ENCODE data around the gene NTRK1.

DNA sequence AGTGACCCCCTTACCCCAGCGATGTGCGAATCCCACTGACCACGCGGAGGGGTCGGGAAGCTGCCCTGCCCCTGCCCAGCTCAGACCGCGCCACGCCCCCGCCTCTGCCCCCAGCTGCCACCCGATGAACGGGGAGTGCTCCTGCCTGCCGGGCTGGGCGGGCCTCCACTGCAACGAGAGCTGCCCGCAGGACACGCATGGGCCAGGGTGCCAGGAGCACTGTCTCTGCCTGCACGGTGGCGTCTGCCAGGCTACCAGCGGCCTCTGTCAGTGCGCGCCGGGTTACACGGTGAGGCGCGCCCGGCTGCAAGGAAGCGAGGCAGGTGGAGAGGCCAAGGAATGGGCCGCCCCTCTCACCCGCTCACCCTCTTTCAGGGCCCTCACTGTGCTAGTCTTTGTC lies 47.9 kb downstream of the NTRK1 start:
- TF ChIP-seq, protein P1, sequence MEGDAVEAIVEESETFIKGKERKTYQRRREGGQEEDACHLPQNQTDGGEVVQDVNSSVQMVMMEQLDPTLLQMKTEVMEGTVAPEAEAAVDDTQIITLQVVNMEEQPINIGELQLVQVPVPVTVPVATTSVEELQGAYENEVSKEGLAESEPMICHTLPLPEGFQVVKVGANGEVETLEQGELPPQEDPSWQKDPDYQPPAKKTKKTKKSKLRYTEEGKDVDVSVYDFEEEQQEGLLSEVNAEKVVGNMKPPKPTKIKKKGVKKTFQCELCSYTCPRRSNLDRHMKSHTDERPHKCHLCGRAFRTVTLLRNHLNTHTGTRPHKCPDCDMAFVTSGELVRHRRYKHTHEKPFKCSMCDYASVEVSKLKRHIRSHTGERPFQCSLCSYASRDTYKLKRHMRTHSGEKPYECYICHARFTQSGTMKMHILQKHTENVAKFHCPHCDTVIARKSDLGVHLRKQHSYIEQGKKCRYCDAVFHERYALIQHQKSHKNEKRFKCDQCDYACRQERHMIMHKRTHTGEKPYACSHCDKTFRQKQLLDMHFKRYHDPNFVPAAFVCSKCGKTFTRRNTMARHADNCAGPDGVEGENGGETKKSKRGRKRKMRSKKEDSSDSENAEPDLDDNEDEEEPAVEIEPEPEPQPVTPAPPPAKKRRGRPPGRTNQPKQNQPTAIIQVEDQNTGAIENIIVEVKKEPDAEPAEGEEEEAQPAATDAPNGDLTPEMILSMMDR (IDR thresholded peaks at IDR 0.05), result no peak
- no peak for TF ChIP-seq POLR2A (IDR thresholded peaks at IDR 0.05)
